PFSK-1 (cell line): ENCODE results near the gene ATP10A.

Experiments used
- FOXP2 ChIP-seq: optimal IDR thresholded peaks from 2 replicates; pipeline ENCODE3; 2011; ENCODE audit warnings: borderline replicate concordance, control low read depth, inconsistent platforms; ENCODE audit not compliant: insufficient read depth; ENCODE audit errors: extremely low read length, extremely low read depth
- POLR2AphosphoS5 ChIP-seq: IDR thresholded peaks from 2 replicates; pipeline ENCODE4 v1.6.1; 2012; ENCODE audit warnings: low read depth, mild to moderate bottlenecking, control low read depth, low read length, moderate library complexity
- SIN3A ChIP-seq: IDR thresholded peaks from 2 replicates; pipeline ENCODE4 v1.6.1; 2012; ENCODE audit warnings: mild to moderate bottlenecking, low read length, moderate library complexity, borderline replicate concordance; ENCODE audit not compliant: insufficient read depth
- TAF1 ChIP-seq: IDR thresholded peaks from 2 replicates; pipeline ENCODE4 v1.6.1; 2012; ENCODE audit warnings: low read length, control low read depth, borderline replicate concordance; ENCODE audit not compliant: insufficient read depth

DNA sequence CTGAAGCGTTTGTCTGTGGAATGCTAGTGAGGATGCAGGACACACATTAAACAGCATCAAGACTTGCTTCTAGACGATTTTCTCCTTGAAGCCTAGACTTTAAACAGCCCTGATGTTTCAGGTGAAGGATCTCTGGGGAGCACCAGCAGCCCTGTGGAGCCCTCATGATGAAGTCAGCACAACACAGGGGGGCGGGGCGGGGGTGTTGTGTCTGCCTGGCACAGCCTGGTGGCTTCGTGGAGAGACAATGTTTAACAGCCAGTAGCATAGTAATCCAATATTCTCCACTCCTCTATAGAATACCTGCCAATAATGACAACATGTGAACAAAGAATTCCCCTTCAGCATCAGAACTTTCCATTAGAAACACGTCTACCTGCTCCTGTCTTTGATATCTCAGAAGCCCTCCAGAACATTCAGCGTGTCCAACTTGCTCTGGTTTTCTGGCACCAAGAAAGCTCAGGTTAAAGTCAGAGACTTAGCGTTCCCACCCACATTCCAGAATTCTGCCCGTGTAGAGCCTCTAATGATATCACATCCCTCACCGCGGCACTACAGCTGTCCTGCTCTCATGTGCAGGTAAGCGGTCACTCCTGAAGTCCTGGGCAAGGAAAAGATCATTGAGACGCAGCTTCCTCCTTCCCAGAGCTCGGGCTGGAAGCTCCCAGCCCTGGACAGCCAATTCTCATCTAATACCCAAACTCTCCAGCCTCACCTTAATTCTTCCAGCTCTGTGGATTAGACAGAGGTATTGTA is 98.0 kb downstream of the ATP10A start:
- TF ChIP-seq TAF1 (no peak), POLR2AphosphoS5 (no peak), SIN3A (no peak), FOXP2 (no peak)
